Measurements from ENCODE around the gene ATP1A2.

The ATP1A2 gene

DNA sequence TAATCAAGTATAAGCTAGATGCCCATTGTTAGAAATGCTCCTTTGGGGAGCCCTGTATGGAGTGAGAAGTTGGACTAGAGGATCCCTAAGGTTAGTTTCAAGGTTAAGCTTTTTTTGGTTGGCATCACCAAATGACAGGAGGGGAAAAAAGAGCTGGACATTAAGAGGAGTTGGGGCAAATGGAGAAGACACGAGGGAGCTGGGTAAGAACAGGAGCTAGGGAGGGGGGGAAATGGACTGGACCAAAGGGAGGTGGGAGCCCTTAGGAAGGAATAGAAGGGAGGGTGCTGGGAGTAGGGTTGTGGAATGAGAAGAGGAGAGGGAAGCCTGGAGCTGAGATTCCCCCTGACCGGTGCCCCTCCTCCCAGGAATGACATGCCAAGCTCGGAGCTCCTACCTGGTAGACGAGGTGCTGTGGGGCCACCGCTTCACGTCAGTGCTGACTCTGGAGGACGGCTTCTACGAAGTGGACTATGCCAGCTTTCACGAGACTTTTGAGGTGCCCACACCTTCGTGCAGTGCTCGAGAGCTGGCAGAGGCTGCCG lies 28.4 kb upstream of the ATP1A2 start:
- no peak for DNase-seq (ENCODE audit: insufficient read length)
- no peak for TF ChIP-seq POLR2AphosphoS5 (IDR thresholded peaks at IDR 0.05; ENCODE audit: low read depth, low read length)
- TF ChIP-seq TAF1 (IDR thresholded peaks at IDR 0.05; ENCODE audit: borderline replicate concordance, low read depth, low read length) = no peak
- no peak for TF ChIP-seq POLR2A (IDR thresholded peaks at IDR 0.05; ENCODE audit: low read depth, low read length)
- no peak for FAIRE-seq

DNA sequence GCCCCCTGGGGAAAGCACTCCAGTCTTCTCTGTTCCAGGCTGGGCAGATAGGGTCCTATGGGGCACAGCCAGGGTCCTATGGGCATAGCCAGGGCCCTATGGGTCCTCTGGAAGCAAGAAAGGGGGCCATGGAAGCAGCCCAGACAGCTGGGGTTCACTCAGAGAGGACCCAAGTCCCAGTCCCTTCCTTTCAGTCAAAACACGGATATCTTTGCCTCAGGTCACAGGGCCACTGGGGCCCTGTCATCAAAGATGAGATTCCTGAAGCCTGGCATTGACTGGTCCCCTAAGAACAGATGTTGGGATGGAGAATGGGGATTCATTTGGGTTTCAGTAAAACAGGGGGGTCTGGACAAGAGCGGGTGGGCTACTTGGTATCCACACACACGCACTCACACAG lies 25.7 kb upstream of the ATP1A2 start:
- FAIRE-seq (no peak), DNase-seq (ENCODE audit: insufficient read length) (no peak)
- TF ChIP-seq POLR2AphosphoS5 (IDR thresholded peaks at IDR 0.05; ENCODE audit: low read depth, low read length) = no peak
- TF ChIP-seq POLR2A (IDR thresholded peaks at IDR 0.05; ENCODE audit: low read depth, low read length) = no peak
- TF ChIP-seq TAF1 (IDR thresholded peaks at IDR 0.05; ENCODE audit: borderline replicate concordance, low read depth, low read length) = no peak

GRCh38 chr1:160090760-160091159 lies 24.8 kb upstream of the ATP1A2 start:
- DNase-seq (ENCODE audit: insufficient read length) (no peak), FAIRE-seq (no peak)

DNA sequence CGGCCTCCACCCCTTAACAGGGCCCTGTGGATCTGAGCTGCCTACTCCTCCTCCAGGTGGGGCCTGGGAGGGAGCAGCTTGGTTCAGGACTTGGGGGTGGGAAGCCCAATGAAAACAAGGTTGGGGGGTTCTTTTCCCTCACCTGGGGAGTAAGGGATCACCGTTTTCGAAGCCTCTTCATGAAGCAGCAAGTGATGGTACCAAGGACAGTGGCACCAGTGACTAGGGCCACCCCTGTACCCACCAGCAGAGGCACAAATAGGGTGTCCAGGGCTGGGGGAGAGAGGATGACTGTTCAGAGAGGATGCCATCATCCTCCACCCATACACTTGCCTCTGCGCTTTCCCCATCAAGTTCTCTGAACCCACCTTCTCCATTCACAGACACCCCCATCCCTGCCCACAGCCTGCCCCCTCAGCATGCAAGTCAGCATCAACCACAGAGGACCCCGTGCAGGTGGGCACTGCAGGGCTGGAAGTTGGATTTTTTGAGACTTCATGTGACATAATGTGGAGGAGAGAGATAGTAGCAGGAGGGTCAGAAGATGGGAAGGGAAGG lies 23.8 kb upstream of the ATP1A2 start:
- TF ChIP-seq POLR2AphosphoS5 (IDR thresholded peaks at IDR 0.05; ENCODE audit: low read depth, low read length) (no peak), TAF1 (IDR thresholded peaks at IDR 0.05; ENCODE audit: borderline replicate concordance, low read depth, low read length) (no peak), POLR2A (IDR thresholded peaks at IDR 0.05; ENCODE audit: low read depth, low read length) (no peak)
- FAIRE-seq (no peak), DNase-seq (ENCODE audit: insufficient read length) (no peak)

More at GRCh38 chr1:160090760-160091159, 24.8 kb upstream of the ATP1A2 start:
- no peak for TF ChIP-seq POLR2A (IDR thresholded peaks at IDR 0.05; ENCODE audit: low read depth, low read length)
- no peak for TF ChIP-seq POLR2AphosphoS5 (IDR thresholded peaks at IDR 0.05; ENCODE audit: low read depth, low read length)
- TF ChIP-seq TAF1 (IDR thresholded peaks at IDR 0.05; ENCODE audit: borderline replicate concordance, low read depth, low read length) = no peak

DNA sequence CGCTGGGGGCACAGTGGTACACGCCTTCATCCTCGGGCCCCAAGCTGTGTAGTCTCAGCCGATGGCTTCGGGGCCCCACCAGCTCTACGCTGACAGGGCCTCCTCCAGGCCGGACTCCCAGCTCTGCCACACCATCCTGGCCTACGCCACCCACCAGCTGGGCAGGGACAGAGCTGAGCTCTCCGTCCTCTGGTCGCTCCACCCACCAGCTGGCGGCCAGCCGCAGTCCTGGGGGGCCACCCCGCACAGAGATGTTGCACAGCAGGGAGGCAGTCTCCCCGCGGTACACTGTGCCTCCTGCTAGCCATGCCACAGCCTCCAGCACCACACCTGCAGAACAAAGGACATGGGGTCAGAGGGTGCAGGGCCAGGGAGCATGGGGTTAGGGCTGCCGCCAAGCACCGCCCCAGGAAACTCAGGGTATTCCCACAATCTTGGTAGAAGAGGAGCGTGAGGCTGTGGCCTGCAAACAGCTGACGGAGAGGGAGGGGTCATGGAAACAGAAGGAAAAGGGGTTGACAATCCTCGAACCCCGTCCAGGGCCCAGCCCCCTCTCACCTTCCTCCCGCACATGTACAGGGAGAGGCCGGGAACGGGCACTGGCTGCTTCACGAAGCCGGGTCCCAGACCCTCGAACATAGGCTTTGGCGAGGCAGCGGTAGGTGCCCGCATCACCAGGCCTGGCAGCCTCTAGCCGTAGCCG lies 23.0 kb upstream of the ATP1A2 start:
- DNase-seq (ENCODE audit: insufficient read length) = no peak
- TF ChIP-seq TAF1 (IDR thresholded peaks at IDR 0.05; ENCODE audit: borderline replicate concordance, low read depth, low read length) = no peak
- FAIRE-seq = no peak

DNA sequence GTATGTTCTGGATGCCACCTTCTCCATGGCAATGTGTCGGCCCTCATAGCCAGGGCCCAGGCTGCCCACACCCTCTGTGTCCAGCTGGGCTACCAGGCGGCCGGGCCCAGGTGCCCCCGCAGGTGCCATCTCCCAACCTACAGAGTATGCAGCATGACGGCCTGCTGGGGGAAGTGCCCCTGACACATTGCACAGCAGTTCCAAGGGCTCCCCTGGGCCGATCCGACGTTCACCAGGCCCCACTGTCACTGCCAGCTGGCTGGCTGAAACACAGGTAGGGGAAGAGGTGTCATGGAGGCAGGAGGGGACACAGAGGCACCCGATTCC lies 22.5 kb upstream of the ATP1A2 start:
- FAIRE-seq (no peak), DNase-seq (ENCODE audit: insufficient read length) (no peak)
- TF ChIP-seq POLR2A (IDR thresholded peaks at IDR 0.05; ENCODE audit: low read depth, low read length) (no peak), TAF1 (IDR thresholded peaks at IDR 0.05; ENCODE audit: borderline replicate concordance, low read depth, low read length) (no peak), POLR2AphosphoS5 (IDR thresholded peaks at IDR 0.05; ENCODE audit: low read depth, low read length) (no peak)

GRCh38 chr1:160093624-160094290 lies 21.8 kb upstream of the ATP1A2 start:
- FAIRE-seq (no peak), DNase-seq (ENCODE audit: insufficient read length) (no peak)
- TF ChIP-seq TAF1 (IDR thresholded peaks at IDR 0.05; ENCODE audit: borderline replicate concordance, low read depth, low read length) = no peak
- no peak for TF ChIP-seq POLR2A (IDR thresholded peaks at IDR 0.05; ENCODE audit: low read depth, low read length)
- no peak for TF ChIP-seq POLR2AphosphoS5 (IDR thresholded peaks at IDR 0.05; ENCODE audit: low read depth, low read length)

DNA sequence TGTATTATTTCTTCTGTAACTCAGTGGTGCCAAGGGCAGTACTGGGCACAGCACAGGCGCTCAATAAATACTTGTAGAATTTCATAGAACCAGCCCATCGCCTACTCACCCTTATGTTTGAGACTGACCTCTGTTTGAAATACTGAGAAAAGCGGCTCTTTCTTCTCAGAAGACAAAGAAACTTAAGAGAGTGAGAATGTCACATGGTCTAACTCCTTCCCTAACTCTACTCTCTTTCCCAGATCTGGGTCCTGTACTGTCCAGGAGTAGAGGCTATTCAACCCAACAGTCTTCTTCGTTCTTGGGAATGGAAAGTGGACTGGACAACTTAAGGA lies 21.3 kb upstream of the ATP1A2 start:
- TF ChIP-seq POLR2AphosphoS5 (IDR thresholded peaks at IDR 0.05; ENCODE audit: low read depth, low read length) = no peak
- TF ChIP-seq TAF1 (IDR thresholded peaks at IDR 0.05; ENCODE audit: borderline replicate concordance, low read depth, low read length) = no peak
- TF ChIP-seq POLR2A (IDR thresholded peaks at IDR 0.05; ENCODE audit: low read depth, low read length) = no peak
- no peak for DNase-seq (ENCODE audit: insufficient read length)
- FAIRE-seq = no peak

DNA sequence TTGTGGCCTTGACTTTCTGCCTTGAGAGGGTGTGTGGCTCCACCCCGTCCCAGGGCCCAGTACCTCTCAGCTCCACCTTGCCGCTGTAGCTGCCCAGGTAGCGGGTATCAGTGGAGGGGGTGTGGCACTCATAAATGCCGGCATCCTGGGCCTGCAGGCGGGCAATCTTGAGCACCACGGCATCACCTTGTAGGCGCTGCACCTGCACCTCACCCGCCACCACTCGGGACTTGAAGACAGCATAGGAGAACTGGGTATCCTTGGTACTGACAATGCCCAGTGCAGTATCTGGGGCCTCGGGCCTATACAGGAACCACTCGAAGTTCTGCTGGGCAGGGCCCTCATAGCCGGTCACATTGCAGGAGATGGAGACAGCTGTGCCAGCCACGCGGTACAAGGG lies 20.8 kb upstream of the ATP1A2 start:
- DNase-seq (ENCODE audit: insufficient read length) (no peak), FAIRE-seq (no peak)
- TF ChIP-seq POLR2AphosphoS5 (IDR thresholded peaks at IDR 0.05; ENCODE audit: low read depth, low read length) = no peak
- TF ChIP-seq TAF1 (IDR thresholded peaks at IDR 0.05; ENCODE audit: borderline replicate concordance, low read depth, low read length) = no peak
- no peak for TF ChIP-seq POLR2A (IDR thresholded peaks at IDR 0.05; ENCODE audit: low read depth, low read length)

DNA sequence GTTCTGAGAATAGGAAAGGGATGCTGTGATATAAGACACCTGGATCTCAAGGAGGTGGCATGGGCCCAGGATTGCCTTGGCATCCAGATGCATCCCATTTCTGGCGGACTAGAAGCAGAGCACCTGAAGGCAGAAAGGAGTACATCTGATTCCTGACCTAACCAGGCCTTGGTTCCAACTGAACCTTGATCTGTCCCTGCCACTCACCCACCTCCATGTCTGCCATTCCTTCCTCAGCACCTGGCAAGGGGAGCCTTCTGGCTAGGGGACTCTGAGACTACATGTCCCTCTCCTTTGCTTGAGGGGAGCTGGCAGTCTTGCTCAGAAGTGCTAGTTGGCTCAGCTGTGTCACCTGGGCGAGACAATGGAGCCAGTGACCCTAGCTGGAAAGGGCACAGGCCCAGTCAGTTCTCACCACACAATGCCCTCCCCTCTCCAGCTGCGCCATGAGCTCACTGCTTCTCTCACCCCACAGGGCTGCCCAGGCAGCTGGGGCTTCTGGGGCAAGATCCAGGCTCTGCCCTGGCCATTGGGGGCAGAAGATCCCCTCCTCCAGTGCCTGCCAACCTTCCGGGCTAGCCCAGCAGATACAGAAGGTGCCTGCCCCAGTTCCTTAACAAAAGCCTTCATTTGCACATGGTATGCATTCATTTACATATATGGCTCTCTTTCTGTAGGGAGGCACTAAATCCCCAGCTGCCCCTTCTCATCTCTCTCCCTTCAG lies 20.0 kb upstream of the ATP1A2 start:
- no peak for DNase-seq (ENCODE audit: insufficient read length)
- TF ChIP-seq POLR2AphosphoS5 (IDR thresholded peaks at IDR 0.05; ENCODE audit: low read depth, low read length) (no peak), POLR2A (IDR thresholded peaks at IDR 0.05; ENCODE audit: low read depth, low read length) (no peak), TAF1 (IDR thresholded peaks at IDR 0.05; ENCODE audit: borderline replicate concordance, low read depth, low read length) (no peak)
- no peak for FAIRE-seq

DNA sequence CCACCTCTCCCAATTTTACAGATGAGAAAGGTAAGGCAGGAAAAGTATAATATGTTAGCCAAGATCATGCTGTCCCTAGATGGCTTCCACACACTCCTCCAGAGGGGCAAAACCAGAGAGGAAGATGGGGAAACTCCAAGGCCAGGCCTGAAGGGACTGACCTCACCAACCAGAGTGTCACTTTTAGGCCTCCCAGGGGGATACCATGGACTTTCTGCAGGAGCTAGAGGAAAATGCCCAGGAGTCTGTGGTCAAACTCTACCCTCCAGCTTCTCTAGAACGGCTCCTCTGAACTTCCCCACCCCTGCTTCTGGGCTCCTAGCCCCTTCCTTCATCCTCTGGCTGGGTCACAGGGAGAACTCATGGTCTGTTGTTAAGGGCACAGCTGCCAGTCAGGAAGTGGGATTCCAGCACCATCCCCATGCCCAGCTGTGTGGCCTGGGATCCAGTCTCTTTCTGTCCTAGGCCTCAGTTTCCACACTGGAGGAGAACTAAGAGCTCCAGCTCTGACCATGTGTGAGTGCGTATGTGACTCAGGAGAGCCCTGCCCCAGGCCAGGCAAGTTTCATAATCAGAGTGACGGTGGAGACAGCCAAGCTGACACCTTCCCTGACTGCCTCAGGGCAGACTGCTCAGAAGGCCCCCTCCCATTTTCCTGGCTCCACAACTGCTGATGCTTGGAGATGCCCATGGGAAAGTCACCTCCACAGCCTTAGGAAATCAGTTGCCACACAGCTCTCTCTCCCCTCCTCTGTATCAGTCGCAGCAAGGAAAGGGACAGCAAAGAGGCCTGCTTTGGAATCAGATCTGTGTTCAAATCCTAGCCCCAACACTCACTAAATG lies 19.1 kb upstream of the ATP1A2 start:
- DNase-seq (ENCODE audit: insufficient read length) (no peak), FAIRE-seq (peak; percentile 42)
- TF ChIP-seq TAF1 (IDR thresholded peaks at IDR 0.05; ENCODE audit: borderline replicate concordance, low read depth, low read length) = no peak
- TF ChIP-seq POLR2AphosphoS5 (IDR thresholded peaks at IDR 0.05; ENCODE audit: low read depth, low read length) = no peak
- TF ChIP-seq POLR2A (IDR thresholded peaks at IDR 0.05; ENCODE audit: low read depth, low read length) = no peak
